Stomach smooth muscle (tissue), 2 donors: ENCODE data around the gene DLG5.
"Not testable (repeated sequence)": the region's sequence is repeated elsewhere in the genome, so short reads cannot be mapped to it uniquely, and the experiment has no call there.

Experiments
- H3K27ac ChIP-seq: one replicate; pipeline ENCODE4 v1.7.0; 2013; ENCODE audit warnings: mild to moderate bottlenecking, low read length, inconsistent platforms
- H3K27me3 ChIP-seq, 2 donors: one replicate each; pipeline ENCODE4 v1.7.0; 2013; ENCODE audit warnings: low read length in 2 of 2; ENCODE audit not compliant: insufficient read depth in 2 of 2, control insufficient read depth in 1 of 2
- H3K36me3 ChIP-seq, 2 donors: one replicate each; pipeline ENCODE4 v1.7.0; 2013; ENCODE audit warnings: low read length in 2 of 2; ENCODE audit not compliant: control insufficient read depth in 2 of 2, insufficient read depth in 2 of 2
- H3K4me1 ChIP-seq: one replicate; pipeline ENCODE4 v1.7.0; 2013; ENCODE audit warnings: low read length; ENCODE audit not compliant: control insufficient read depth, insufficient read depth
- H3K4me3 ChIP-seq, 2 donors: one replicate each; pipeline ENCODE4 v1.7.0; 2013; ENCODE audit warnings: low read length in 2 of 2
- H3K9ac ChIP-seq, 2 donors: one replicate each; pipeline ENCODE4 v1.7.0; 2013; ENCODE audit warnings: low read length in 2 of 2, mild to moderate bottlenecking in 1 of 2
- H3K9me3 ChIP-seq, 2 donors: one replicate each; pipeline ENCODE4 v1.7.0; 2013; ENCODE audit warnings: low read length in 2 of 2; ENCODE audit not compliant: control insufficient read depth in 2 of 2
- donor health status: healthy.
- donor health status: Pancreatic carcinoma.

Gene DLG5

GRCh38 chr10:77763453-77764430 is 162.8 kb downstream of the DLG5 start:
- Histone ChIP-seq H3K4me1 (no peaks in the 10 kb centered on the region), H3K27me3 (no peaks in the 10 kb centered on the region), H3K9ac (no peak overlapping the region), H3K36me3 (no peaks in the 10 kb centered on the region), H3K27ac (no peak overlapping the region), H3K9me3 (no peaks in the 10 kb centered on the region), H3K4me3 (no peak overlapping the region)

- H3K9me3 ChIP-seq, H3K27ac ChIP-seq, H3K36me3 ChIP-seq, H3K9ac ChIP-seq, H3K27me3 ChIP-seq, H3K4me3 ChIP-seq, H3K4me1 ChIP-seq: not testable (repeated sequence)
These were observed 168.1 kb downstream of the DLG5 start for GRCh38 chr10:77758406-77758805.

GRCh38 chr10:77756319-77757232 is 170.0 kb downstream of the DLG5 start:
- no peaks in the 10 kb centered on the region for H3K36me3 ChIP-seq
- H3K4me1 ChIP-seq = no peaks in the 10 kb centered on the region
- no peak overlapping the region for H3K4me3 ChIP-seq
- no peaks in the 10 kb centered on the region for H3K27me3 ChIP-seq
- H3K27ac ChIP-seq = no peak overlapping the region
- H3K9ac ChIP-seq = no peak overlapping the region
- H3K9me3 ChIP-seq = no peaks in the 10 kb centered on the region

- Histone ChIP-seq H3K4me1 (no peaks in the 10 kb centered on the region), H3K9ac (no peak overlapping the region), H3K9me3 (peaks cover 0 to 7% of the 10 kb centered on the region in 2 donors), H3K27ac (no peak overlapping the region), H3K36me3 (no peaks in the 10 kb centered on the region), H3K4me3 (no peak overlapping the region), H3K27me3 (no peaks in the 10 kb centered on the region)
These were observed 180.4 kb downstream of the DLG5 start for GRCh38 chr10:77746047-77746707.

GRCh38 chr10:77744245-77744644 is 182.3 kb downstream of the DLG5 start:
- Histone ChIP-seq H3K36me3 (no peaks in the 10 kb centered on the region), H3K4me1 (no peaks in the 10 kb centered on the region), H3K27ac (no peak overlapping the region), H3K4me3 (no peak overlapping the region), H3K27me3 (no peaks in the 10 kb centered on the region), H3K9ac (no peak overlapping the region), H3K9me3 (peaks cover 0 to 1% of the 10 kb centered on the region in 2 donors)

GRCh38 chr10:77742172-77742571 is 184.4 kb downstream of the DLG5 start:
- H3K27ac ChIP-seq = no peak overlapping the region
- H3K4me3 ChIP-seq = no peak overlapping the region
- H3K9me3 ChIP-seq = no peaks in the 10 kb centered on the region
- no peak overlapping the region for H3K9ac ChIP-seq
- no peaks in the 10 kb centered on the region for H3K36me3 ChIP-seq
- H3K27me3 ChIP-seq = no peaks in the 10 kb centered on the region
- no peaks in the 10 kb centered on the region for H3K4me1 ChIP-seq

GRCh38 chr10:77741746-77742145 is 184.8 kb downstream of the DLG5 start:
- no peaks in the 10 kb centered on the region for H3K9me3 ChIP-seq
- H3K4me3 ChIP-seq = no peak overlapping the region
- H3K27ac ChIP-seq = no peak overlapping the region
- H3K27me3 ChIP-seq = no peaks in the 10 kb centered on the region
- no peaks in the 10 kb centered on the region for H3K36me3 ChIP-seq
- H3K4me1 ChIP-seq = no peaks in the 10 kb centered on the region
- H3K9ac ChIP-seq = no peak overlapping the region
